Activated CD4-positive, alpha-beta T cell treated with anti-CD3 and anti-CD28 coated beads, Interleukin-2, amount 50 U/mL, for 24 hours (primary cell): ENCODE results near the gene POMC.
"Not testable (repeated sequence)": the region's sequence is repeated elsewhere in the genome, so short reads cannot be mapped to it uniquely, and the experiment has no call there.

Experiments
- DNase-seq, 2 donors: peaks; one replicate each; pipeline ENCODE4 v3.0.0-alpha.2; 2020; ENCODE audit warnings: low read depth in 1 of 2, low spot score in 1 of 2

POMC gene

DNA sequence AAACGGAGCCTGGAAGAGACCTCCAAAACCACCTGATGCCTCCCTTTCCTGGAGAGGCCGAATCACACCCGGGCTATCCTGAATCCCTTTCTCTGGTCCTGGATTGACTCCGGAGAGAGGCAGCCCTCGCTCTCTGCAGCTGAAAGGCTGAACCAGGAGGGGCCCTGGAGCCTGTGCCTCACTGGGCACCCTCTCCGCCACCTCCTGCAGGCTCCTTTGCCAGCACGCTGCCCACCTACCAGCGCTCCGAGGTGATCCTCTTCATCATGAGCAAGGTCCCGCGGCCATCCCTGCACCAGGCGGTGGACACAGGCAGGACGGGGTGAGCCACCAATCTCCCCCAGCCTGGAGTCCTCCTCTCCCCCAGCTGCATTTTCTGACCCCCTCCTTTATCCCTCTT is 35.7 kb downstream of the POMC start:
- no peak for DNase-seq

- no peak for DNase-seq
Observed at GRCh38 chr2:25132299-25132635, 36.1 kb downstream of the POMC start.

DNA sequence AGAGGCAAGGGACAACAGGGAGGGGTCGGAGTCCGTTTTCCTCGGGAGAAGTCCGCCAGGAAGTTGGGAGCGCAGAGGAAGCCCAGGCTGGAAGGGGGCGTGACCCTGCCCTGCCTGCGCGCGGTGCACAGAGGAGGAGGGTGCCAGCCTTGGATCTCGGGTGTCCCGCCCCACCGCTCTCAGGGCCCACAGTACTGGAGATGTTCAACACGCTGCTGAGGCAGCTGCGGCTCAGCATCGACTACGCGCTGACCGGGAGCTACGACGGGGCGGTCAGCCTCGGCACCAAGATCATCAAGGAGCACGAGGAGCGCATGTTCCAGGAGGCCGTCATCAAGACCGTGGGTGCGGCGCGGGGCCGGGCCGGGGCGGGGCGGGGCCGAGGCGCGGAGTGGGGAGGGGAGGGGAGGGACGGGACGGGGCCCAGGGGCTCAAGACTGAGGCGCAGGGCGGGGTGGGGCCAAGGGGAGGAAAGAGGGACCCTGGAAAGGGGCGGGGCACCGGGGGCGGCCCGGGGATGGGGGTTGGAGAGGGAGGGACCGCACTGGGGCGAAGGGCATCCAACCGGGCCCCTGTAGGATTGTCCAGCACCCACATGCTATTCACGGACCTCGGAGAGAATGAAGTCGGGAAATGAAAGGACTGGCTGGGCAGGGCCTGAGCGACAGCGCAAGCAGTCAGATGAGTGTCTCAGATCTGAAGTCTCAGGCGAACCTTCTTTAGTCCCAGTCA is 36.6 kb downstream of the POMC start:
- no peak for DNase-seq

- DNase-seq, result no peak
Observed at GRCh38 chr2:25131253-25131566, 37.2 kb downstream of the POMC start.

- DNase-seq, result no peak
Observed at GRCh38 chr2:25129901-25130520, 38.4 kb downstream of the POMC start.

DNA sequence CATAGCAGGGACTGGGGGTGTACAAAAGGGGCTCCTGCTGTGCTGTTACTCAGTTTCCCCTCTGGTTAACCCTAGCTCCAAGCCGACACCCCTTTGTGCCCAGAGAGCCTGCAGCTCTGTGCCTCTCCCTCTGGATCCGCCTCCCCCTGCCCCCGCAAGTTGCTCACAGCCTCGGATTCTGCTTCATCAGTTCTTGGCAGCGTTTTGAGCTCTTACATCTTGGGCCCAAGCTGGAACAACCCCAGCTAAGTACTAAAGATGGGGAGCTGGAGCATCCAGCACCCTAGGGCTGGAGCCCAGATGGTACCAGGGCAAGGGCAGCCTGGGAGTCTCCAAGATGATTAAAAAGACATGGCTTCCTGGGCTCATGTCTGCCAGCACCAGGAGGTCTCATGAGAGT is 40.7 kb downstream of the POMC start:
- DNase-seq, result no peak

- not testable (repeated sequence) for DNase-seq
Observed at GRCh38 chr2:25127071-25127470, 41.3 kb downstream of the POMC start.

DNA sequence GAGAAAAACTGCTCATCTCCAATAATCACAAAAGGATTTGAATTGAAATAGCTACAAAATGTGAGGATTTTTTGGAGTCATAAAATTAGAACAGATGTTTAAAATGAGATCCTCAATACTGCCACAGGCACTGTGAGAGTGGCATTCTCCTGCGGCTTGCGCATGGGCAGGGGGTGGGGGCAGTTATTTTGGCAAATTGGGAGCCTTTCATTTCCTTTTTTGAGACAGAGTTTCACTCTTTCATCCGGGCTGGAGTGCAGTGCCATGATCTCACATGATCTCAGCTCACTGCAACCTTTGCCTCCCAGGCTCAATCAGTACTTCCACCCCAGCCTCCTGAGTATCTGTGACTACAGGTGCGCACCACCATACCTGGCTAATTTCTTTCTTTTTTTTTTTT is 42.4 kb downstream of the POMC start:
- no peak for DNase-seq

- DNase-seq, result no peak
Observed at GRCh38 chr2:25125189-25125588, 43.2 kb downstream of the POMC start.

DNA sequence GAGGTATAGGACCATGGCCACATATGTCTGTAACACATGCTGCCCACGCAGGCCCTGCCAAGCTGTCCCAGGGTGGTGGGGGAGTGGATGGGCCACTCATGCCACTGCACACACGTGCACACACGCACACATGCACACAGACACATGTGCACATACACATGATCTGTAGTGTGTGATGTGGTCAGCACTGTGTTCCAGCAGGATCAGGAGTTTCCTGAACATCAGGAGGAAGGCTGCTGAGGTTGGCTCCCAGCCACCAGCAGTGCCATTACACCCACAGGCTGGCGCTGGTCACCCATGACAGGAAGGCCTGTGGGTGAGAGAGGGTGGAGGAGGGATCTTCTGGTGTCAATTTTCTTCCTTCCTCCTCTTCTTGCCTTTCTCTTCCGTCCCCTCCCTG is 44.7 kb downstream of the POMC start:
- no peak for DNase-seq

- no peak for DNase-seq
Observed at GRCh38 chr2:25122367-25122766, 46.0 kb downstream of the POMC start.

- DNase-seq, result no peak
Observed at GRCh38 chr2:25119263-25119662, 49.1 kb downstream of the POMC start.

DNA sequence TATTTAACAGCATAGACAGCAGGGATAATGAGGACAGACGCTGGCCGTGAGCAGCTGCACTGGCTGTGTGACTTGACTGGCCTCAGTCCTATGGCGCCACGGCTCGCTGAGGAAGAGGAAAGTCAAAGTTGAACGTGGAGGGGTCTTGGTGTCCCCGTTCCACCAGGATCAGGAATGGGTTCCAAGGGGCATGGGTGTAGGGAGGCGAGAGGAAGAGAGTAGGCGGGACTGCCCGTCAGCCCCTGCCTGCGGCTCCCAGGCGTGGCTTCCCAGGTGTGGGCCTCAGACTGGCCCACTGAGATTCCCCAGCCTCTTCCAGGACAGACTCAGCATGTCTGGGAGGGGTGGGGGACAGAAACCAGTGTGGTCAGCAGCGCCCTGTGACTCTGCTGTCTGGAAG is 51.4 kb downstream of the POMC start:
- no peak for DNase-seq

DNA sequence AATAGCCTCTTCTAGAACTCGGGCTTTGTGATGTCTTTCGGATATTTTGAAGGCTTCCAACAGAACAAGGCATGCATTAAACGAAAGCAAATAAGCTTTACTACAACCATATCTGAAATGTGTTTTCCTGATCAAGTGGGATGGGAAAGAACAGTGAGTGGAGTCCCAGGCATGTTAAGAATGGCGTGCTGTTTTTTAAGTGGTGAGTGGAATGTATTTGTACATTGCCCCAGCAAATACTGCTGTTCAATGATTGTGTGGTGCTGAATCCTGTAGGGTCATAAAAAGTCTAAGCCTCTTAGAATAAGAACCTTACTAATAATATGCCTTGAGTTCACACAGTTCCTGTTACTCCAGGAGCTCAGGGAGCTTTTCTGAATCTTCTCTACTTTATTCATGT is 52.5 kb downstream of the POMC start:
- no peak for DNase-seq

GRCh38 chr2:25115249-25115883 is 53.0 kb downstream of the POMC start:
- no peak for DNase-seq

DNA sequence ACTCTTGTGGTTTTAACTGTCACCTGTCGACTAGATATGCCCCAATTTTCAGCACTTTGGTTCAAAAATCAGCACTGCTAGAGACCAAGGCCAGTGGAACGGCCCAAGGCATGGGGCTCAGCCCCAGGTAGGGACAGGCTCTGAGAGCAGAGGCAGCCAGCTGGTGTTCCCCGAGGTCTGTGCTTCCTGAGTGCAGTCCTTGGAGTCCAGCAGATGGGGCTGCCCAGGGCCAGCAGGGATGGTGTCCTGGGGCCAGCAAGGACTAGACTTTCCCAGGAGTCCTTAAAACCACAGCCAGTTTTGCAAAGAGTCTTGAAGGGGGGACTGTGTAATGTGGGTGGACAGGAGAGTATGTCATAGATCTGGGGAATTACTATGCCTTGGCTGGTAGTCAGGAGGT is 56.3 kb downstream of the POMC start:
- DNase-seq, result no peak
